GM18868 (cell line): Measurements from ENCODE around the gene ZNHIT3.
"Not testable (repeated sequence)": the region's sequence is repeated elsewhere in the genome, so short reads cannot be mapped to it uniquely, and the experiment has no call there.

Experiments
- ATAC-seq: cut with Tn5 transposase; IDR thresholded peaks from one replicate; pipeline ENCODE4 v1.9.1; 2021; ENCODE audit warnings: mild to moderate bottlenecking, moderate library complexity; ENCODE audit not compliant: unreplicated experiment

ZNHIT3 gene

GRCh38 chr17:36486204-36487194 lies at the start of gene ZNHIT3:
ZNHIT3 (plus strand) TSS chr17:36486681; CDS start chr17:36486700, 19 bp downstream.
- ATAC-seq, result peak; percentile 85

GRCh38 chr17:36441792-36442191 lies 44.7 kb upstream of the ZNHIT3 start:
- not testable (repeated sequence) for ATAC-seq

DNA sequence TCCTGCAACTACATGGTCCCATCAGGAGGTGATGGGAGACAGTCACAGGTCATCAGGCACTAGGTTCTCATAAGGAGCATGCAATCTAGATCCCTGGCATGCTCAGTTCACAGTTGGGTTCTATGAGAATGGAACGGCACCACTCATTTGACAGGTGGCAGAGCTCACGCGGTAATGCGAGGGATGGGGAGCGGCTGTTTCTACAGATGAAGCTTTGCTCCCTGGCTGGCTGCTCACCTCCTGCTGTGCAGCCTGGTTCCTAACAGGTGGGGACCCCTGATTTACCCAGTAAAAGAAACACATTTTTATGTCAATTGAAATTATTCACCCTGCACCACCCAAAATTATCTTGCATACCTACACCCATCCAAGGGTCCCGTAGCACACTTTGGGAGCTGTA lies 42.7 kb upstream of the ZNHIT3 start:
- ATAC-seq, result no peak

DNA sequence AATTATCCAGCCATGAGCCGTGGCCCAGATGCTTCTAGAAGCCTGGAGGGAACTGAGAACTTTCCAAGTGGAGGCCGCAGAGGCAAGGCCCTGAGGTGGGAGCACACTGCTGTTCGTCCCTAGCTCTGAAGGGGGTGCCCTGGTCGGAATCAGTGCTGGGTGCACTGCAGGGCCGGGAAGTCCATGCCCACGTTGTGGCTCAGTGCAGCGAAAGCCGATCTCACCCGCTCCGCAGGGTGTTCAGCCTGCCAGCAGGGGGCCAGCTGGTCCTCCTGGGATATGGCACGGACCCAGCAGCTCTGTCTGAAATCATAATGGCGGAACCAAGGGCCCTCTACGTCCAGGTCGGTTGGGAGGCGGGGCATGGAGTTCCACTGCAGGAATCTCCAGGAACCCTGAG lies 36.5 kb upstream of the ZNHIT3 start:
- not testable (repeated sequence) for ATAC-seq

GRCh38 chr17:36452888-36453287 lies 33.6 kb upstream of the ZNHIT3 start:
- ATAC-seq, result not testable (repeated sequence)

DNA sequence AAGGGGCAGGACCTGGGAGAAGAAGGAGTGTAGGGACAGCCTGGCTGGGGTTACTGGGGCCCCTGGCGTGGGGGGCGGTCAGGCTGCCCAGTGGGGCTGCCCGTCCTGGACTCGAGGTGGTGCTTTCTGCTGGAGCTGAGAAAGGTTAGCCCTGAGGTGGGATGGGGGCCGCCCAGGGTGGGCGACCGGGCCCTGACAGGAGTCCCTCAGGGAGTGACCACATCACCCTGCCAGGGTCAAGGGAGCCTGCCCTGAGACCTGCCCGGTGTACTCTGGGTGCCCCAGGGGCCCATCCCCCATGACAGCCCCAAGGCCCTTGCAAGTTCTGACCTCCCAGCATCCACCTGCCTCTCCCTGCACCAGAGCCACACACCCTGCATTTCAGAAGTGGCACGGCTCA lies 28.8 kb upstream of the ZNHIT3 start:
- ATAC-seq, result not testable (repeated sequence)

GRCh38 chr17:36459045-36459444 lies 27.4 kb upstream of the ZNHIT3 start:
- no peak for ATAC-seq

GRCh38 chr17:36459601-36460000 lies 26.9 kb upstream of the ZNHIT3 start:
- no peak for ATAC-seq

- no peak for ATAC-seq
Measured at GRCh38 chr17:36460265-36460937, 26.1 kb upstream of the ZNHIT3 start.

DNA sequence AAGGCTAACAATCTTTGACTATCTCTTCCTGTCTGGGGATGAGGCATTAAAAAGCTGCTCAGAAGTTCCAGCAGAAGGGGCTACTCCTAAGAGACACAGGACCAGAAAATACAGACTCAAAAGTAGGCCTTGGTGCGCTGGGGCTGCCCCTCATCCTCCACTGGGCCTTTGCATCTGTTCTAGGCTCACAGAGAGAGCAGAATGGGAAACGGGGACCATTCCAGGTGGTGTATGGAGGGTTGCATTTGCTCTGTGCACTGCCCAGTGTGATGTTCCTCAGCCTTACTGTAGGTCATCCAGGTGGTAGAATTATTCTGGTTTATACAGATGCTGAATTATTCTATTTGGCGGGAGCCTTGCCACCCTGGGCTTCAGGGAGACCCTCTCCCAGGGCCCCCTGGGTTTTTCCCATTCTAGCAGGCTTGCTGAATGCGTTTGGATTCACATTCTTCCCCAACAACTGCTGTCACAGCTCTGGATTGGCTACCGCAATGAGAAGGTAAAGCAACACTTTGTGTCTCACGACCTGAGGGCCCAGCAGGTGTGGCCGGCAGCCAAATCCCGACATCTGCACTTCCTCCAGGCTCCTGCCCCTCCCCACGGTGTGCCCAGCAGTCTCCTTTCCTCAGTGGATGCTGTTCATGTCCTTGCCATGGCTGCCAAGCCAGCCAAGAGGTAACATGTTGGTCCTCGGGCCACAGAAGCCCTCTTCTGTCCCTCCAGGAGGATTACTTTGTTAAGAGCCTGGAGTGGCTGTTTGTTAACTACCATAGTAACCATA lies 25.0 kb upstream of the ZNHIT3 start:
- no peak for ATAC-seq

DNA sequence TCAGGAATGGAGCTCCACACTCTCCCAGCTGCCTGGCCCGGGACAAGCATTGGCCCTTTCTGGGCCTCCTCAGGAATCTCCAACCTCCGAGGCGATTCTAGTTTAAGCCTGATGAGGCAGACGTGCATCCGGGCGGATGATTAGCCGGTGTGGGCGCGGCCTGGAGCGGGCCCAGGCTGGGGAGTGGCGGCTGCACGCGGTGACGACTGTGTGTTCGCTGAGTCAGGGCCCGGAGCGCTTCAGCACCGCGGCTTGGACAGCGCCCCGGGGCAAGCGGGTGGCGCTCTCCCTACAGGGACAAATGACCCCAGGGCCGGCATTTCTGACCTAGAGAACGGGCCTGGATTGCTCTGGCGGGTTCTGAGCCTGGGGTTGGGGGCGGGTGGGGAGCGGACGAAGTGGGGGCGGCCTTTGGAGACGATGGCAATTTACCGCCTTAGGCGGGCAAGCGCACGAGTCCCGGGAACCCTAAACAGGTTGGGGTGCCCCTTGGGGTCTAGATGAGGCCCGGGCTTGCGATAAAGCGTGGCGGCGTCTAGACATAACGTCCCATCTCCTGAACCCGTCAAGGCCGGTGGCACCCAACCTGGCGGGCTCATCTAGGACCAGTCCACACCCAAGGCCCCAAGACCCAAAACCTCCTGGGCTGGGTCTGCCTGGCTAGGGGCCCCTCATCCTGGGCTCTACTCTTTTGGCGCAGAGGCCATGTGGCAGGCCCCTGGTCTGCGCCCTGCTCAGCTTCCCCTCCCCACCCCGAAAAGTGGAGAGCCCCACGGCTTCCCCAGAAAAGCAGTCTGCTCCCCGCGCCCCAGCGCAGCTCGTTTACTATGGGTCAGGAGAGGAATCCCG lies 22.3 kb upstream of the ZNHIT3 start:
- ATAC-seq, result no peak

GRCh38 chr17:36464765-36465088 lies 21.8 kb upstream of the ZNHIT3 start:
- no peak for ATAC-seq

- no peak for ATAC-seq
Measured at GRCh38 chr17:36468903-36469635, 17.4 kb upstream of the ZNHIT3 start.

GRCh38 chr17:36469733-36470132 lies 16.7 kb upstream of the ZNHIT3 start:
- no peak for ATAC-seq

DNA sequence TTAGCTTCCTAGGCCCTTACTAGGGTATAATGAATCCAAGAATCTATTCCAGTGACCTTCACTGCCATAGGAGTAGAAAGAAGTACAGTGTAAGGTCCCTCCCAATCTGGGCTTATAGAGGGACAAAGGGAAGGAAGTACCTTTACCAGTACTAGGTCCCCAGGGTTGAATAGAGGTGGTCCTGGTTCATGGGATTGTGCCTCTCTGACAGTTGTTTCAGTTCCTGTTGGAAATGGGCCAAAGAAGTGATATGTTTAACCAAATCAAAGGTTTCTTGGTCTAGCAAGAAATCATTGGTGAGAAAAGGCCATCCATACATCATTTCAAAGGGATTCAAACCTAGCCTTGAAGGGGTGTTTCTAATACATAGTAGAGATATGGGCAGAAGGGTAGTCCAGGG lies 16.0 kb upstream of the ZNHIT3 start:
- no peak for ATAC-seq

DNA sequence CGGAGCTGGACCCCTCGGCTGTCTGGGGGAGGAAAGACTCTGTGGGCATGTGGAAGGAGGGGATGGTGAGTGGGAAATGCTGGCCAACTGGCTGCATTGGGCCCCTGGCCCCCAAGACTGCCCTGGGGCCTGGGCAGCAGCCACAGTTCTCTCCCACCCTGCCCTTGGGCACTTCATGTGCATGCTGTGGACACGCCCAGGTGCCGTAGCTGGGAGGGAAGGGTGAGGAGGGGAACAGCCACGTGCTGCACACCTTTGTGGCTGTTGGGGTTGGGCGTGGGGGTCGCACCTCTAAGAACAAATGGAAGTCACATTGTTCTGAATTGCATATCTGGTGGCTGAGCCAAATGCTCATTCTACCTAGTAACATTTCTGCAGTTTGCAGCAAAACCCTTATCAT lies 11.9 kb upstream of the ZNHIT3 start:
- ATAC-seq, result no peak

DNA sequence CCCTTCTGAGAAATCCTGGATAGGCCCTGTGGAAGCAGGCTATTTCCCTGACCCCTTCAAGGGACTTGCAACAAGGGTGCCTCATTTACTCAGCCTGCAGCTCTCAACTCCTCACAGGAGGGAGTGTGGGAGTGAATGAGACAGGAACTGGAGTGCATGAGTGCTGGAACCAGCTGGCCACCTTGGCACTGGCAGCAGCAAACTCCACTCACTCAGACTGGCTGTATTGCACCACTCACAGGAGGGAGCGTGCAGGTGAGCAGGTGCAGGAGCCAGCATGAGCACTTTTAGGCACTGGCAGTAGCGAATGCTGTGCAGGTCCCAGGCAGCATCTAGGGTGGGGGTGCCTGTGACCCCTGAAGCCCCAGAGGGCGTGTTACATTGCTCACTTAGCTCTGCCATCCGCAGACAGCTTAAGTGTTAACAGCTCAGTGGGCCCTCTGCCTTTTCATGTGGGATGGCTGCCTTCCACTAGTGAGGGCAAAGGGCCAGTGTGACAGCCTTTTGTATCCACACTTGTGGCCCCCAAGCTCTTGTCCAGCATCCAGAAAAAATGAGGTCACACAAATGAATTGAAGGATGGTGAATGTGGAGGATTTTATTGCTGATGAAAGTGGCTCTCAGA lies 11.0 kb upstream of the ZNHIT3 start:
- no peak for ATAC-seq

DNA sequence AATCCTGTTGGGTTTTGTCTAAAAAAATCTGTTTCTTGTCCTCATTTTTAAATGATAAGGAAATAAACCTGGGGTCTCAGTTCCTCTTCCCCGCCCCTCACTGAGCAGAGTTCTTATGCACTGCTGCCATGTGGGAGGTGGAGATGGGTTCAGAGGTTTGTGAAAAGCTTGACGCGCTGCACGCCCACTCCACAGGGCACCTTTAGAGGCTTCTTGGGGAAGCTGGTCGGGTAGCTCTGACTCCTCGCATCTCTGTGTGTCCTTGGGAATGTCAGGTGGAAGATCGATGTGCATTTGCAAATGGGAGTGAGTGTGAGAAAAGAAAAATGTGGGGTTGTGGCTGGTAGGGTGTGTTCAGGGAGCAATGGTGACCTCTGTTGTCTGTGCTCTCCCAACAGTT lies 4.7 kb upstream of the ZNHIT3 start:
- ATAC-seq, result no peak
